Renal cortex interstitium (tissue), 11 donors: ENCODE measurements around the gene SAMM50. TPM values are rescaled to one million over a fixed set of nuclear protein-coding genes. Genes with fewer than 3 reads are reported as not detected.

Source experiments
- DNase-seq, 11 donors: peaks; one replicate each; pipeline ENCODE4 v3.0.0-alpha.2; 2013; ENCODE audit warnings: low read depth in 9 of 11, low spot score in 4 of 11; ENCODE audit errors: extremely low read depth in 1 of 11
- polyA plus RNA-seq, 3 donors: library from polyadenylated mRNA; unstranded; fragments of 120-200 nt; gene quantifications; one replicate each; pipeline ENCODE4 v1.2.1, GENCODE V29; 2013; ENCODE audit not compliant: insufficient read length in 3 of 3

SAMM50 gene
- polyA plus RNA-seq, 3 donors = 64.5 to 65.7 (median 65.2) TPM

DNA sequence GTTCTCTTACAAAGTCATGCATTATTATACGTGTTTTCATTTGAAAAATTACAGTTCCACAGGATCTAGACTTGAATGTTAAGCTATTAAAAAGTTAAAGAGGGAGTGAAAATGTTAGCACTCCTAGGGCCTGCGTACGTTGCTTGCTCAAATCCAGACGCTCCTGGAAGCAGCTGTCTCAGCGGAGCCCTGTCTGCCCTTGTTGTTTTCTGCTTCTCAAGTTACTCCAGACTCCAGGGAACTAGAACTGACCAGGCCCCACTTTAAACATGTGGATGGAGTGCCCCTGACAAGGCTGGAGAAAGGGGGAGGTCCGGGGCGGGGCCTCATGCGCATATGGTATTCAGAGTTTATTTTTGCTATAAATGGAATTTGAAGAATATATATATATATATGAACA lies 78.5 kb downstream of the SAMM50 start:
- DNase-seq = peak in 6 of 11 donors; percentile 46 to 64 (median 56)

DNA sequence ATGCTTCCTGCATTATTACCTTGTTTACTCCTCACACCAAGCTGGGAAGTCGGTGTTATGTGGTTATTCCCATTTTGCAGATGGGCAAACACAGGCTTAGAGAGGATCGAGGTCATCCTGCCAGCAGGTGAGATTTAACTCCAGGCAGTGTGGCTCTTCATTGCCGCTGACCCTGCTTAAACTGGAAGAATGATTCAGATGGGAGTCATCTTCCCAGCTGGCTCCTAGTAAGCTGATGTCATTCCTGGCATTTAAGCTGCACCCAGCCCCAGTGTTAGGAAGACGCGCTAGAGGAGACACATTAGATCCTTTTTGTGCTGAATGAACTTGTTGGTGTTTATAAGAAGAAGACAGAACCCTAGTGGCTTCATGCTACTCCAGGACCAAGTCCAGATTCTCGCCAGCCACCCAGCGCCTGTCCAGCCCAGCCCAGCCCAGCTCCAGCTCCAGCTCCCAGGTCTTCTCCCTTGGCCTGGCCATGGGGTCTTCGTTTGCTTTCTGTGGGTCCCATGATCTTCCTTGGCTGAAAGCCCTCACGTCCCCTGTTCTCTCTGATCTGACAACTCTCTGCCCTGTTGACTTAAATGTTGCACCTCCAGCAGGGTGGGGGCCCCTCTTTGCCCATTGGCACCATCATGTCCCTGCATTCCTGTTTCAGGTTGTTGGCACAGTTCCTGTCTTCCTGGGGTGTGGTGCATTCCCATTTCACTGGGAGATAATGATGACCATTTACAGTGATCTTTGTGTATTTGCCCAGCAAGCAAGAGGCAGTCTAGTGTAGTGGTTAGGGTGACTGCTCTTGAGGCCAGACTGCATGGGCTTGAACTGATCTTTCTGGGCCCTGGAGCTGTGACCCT lies 82.5 kb downstream of the SAMM50 start:
- no peak for DNase-seq

DNA sequence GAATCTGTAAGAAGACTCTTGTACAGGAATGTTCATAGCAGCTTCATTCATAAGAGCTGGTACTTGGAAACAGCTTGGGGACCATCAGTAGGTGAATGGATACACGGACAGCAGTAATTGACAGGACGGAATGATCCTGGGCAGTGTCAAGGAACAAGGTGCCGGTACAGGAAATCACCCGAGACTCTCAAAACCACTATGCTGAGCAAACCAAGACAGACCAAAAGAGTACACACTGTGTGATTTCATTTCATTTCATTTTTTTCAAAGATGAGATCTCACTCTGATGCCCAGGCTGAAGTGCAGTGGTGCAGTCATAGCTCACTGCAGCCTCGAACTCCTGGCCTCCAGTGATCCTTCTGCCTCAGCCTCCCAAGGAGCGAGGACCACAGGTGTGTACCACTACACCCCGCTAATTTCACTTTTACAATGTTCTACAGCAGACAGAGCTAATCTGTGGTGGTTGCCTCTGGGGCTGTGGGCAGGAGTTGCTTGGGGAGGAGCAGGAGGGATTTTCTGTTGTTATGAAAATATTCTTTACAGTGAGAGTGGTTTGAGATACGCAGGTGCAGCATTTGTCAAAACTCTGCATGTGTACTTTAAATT lies 84.4 kb downstream of the SAMM50 start:
- DNase-seq = no peak

DNA sequence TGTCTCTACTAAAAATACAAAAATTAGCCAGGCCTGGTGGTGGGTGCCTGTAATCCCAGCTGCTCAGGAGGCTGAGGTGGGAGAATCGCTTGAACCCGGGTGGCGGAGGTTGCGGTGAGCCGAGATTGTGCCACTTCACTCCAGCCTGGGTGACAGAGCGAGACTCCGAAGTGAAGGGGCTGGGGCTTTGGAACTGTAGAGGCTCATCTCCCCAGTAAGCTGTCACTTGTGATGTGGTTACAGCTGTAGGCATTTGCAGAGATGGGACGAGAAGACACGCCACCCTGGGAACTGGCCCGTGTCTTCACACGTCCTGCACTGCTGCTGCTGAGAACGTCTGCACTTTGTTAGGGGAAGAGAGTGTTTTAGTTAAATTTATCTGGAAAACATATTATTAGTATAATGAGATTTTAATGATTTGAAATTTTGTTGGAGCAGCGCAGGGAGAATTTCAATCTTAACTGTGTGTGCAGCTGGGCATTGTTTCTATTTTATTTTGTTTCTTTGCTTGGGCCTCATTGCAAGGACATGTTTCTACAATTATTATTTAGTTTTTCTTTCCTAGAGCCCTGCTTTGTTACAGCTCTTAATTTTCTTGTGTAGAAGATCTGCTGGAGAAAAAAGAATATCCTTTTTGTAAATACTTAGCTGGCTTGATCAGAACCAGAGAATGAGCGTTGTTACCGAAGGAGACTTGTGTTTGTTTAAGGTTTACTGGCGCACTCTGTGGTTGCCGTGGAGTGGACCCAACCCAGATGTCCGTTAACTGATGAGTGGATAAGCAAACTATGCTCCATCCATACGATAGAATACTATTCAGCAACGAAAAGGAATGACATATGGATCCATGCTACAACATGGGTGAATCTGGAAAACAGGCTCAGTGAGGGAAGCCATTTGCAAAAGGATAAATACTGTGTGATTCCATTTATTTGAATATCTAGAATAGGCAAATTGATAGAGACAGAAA lies 87.3 kb downstream of the SAMM50 start:
- no peak for DNase-seq

DNA sequence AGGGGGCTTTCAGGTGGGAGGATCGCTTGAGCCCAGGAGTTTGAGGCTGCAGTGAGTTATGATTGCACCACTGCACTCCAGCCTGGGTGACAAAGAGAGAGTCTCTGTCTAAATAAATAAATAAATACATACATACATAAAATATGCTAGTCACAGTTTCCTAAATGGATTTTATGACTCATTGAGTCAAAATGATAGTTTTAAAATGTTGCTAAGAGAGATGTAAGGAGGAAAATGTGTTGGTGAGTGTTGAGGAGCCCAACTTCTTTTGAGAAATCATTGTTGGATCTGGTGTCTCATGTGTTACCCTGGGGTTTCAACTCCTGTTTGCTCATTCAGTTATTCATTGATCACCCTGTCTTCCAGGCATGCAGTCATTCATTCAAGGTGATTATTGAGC lies 89.9 kb downstream of the SAMM50 start:
- no peak for DNase-seq

Other genes starting within 250 kb of the SAMM50 start
- 1 to 10 TPM; 4.5 to 5.7 (median 5.3) TPM for gene EFCAB6, start 143.1 kb upstream of the SAMM50 start, polyA plus RNA-seq
- gene SULT4A1, start 92.9 kb upstream of the SAMM50 start, polyA plus RNA-seq = 1 to 10 TPM; 2.9 to 5.6 (median 3.2) TPM
- gene PNPLA5, start 63.4 kb upstream of the SAMM50 start, polyA plus RNA-seq = under 1 TPM in 2 of 3 donors, not detected in 1; 0.07 to 0.18 TPM
- 1 to 10 TPM; 2.0 to 2.4 (median 2.1) TPM for gene PNPLA3, start 31.6 kb upstream of the SAMM50 start, polyA plus RNA-seq
- 10 to 100 TPM; 16.2 to 21.7 (median 20.2) TPM for gene PARVB, start 68.9 kb downstream of the SAMM50 start, polyA plus RNA-seq
- 1 to 10 TPM; 1.6 to 2.5 (median 2.4) TPM for gene PARVG, start 225.5 kb downstream of the SAMM50 start, polyA plus RNA-seq